Central memory CD4-positive, alpha-beta T cell (primary cell): ENCODE results near the gene PTK6.

Experiments used
- DNase-seq: peaks from one replicate; pipeline ENCODE4 v3.0.0; 2022

The PTK6 gene

DNA sequence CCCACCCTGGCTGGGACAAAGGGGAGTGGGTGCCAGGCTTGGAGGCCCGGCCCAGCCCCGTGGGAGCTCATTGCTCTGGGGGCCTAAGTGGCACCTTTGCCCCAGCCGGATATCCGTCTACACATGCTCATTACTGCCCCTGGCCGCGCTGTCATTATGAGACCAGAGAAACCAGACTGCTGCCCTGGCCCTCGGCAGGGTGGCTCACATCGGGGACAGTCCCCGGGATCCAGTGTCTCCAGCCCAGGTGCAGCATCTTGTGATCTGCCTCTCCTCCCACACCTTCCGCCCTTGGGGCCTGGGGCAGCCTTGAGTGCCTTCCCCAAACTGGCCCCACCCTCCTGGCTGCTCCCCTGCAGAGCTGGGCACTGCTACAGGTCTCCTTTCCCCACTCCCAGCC is 5.5 kb upstream of the PTK6 start:
- no peak for DNase-seq

- no peak for DNase-seq
Observed at GRCh38 chr20:63542031-63542559, 4.9 kb upstream of the PTK6 start.

DNA sequence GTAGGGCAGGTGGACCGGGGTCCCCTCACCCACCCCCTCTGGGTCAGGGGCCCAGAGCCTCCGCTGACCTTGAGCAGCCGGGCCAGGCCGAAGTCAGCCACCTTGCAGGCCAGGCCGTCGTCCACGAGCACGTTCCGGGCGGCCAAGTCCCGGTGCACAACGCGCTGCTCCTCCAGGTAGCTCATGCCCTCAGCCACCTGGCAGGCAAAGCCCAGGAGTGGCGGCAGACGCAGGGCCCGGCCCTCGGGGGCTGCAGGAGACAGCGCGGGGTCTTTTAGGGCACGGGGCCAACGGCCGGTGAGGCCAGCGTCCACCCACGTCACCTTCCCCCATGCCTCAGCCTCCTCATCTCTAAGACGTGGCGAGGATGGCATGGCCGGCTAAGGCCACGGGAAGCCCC is 4.2 kb upstream of the PTK6 start:
- DNase-seq, result no peak

- no peak for DNase-seq
Observed at GRCh38 chr20:63540417-63541186, 3.4 kb upstream of the PTK6 start.

DNA sequence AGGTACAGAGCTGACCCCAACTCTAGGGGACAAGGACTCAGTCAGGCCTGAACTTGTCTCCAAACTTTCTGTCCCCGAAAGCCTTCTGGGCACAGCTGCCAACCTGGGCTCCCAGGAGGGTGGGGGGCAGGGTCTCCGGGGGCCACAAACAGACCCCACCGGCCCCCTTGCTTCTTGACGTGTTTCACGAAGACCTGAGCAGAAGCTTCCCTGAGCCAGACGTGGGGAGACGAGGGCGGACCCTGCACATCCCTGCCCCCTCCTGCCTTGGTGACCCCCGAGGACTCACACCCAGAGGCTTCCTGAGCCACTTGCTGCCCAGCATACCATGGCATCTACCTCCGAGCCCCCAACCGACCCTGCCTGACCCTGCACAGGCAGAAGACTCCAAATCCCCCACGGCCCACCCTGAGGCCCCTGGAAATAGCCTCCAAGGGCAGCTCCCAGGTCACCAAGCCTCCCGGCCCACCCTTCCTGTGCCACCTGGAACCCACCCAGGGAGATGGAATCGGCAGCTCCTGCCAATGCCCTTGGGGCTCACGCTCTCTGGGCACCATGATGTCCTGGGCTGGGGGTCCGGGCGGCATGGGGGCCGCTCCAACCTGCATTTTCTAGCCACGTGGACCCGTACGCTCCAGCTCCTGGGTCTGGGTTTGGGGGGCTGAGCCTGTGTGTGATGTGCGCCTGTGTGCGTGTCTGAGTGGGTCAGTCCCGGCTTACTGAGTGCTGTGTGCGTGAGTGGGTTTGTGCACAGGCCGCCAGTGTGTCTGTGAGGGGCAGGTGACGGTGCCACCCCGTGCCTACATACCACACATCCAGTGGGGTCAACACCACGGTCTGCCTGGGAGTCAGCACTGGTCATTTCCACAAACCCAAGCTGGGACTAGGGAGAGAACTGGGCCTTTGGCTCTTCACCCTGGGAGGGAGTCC is 2.5 kb upstream of the PTK6 start:
- no peak for DNase-seq

DNA sequence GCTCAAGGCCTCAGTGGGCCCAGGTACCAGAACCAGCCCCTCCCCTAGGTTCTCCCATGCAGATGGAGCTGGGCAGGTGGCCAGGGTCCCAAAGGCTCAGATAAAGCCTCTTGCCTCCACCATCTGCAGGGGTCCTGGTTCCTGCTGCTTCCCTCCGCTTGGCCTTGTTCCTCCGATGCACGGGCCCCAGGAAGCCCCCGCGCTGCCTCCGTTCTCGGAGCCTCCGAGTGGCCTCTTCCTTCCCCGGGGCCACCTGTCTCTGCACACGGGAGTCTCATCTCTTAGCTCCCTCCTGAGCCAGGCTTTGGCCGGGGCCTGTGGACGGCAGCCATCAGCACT is 1.9 kb upstream of the PTK6 start:
- DNase-seq, result no peak

- DNase-seq, result peak; percentile 39
Observed at GRCh38 chr20:63538204-63539091, 1.3 kb upstream of the PTK6 start.

GRCh38 chr20:63537525-63538203 is 488 bp upstream of the PTK6 start:
- peak; percentile 92 for DNase-seq

GRCh38 chr20:63536241-63536977 is 767 bp downstream of the PTK6 start:
- no peak for DNase-seq

DNA sequence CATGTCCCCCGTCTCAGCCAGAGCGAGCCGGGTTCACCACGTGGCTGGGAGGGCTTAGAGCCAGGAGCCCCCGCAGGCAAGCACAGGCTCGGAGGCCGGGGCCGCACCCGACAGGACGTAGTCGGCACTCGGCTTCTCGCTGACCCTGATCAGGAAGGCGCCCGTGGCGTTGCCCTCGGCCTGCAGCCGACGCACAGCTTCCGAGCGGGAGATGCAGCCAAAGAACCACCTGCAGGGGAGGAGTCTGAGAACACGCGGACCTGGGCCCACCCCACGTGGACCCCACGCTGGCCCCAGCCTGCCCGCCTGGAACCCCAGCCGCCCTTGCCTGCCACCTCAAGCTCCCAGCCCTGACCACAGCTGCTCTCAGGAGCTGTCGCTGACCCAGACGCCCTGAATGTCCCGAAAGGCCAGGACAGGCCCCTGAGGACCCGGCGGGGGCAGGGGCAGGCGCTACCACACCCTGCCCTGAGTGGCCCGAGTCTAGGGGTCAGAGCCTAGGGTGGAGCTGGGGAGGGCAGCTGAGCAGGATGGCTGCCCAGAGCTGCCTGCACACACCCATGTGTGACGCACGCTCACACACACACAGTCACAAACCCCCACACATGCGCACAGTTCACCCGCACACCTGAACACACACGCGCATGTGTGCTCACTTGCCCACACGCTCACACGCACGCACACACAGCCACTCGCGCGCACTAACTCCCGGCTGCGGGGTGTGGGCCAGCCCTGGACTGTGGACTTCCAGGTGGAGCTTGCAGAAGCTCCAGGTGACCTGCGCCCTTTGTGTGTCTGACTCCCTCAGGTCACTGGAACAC is 2.1 kb downstream of the PTK6 start:
- DNase-seq, result no peak

GRCh38 chr20:63534427-63534830 is 2.7 kb downstream of the PTK6 start:
- DNase-seq, result no peak

- DNase-seq, result no peak
Observed at GRCh38 chr20:63533871-63534393, 3.2 kb downstream of the PTK6 start.

DNA sequence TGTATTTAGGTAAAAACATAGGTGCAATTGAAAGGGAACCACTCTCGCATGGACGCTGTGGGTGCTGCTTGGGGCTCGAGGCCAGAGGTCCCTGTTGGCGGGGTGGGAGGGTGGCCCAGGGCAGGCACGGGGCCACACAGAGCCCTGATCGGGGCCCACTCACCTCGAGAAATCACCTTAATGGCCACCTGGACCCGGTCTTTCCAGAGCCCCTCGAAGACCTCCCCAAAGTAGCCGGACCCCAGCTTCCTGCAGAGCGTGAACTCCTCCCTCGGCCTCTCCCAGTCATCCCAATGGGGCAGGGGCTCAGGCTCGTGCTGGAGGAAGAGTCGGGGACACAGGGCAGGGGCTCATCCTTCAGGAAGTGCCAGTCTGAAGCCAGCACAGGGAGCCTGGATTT is 3.8 kb downstream of the PTK6 start:
- no peak for DNase-seq

GRCh38 chr20:63532449-63532971 is 4.7 kb downstream of the PTK6 start:
- DNase-seq, result no peak

GRCh38 chr20:63531686-63532448 is 5.3 kb downstream of the PTK6 start:
- DNase-seq, result no peak

GRCh38 chr20:63530788-63531160 is 6.4 kb downstream of the PTK6 start:
- DNase-seq, result no peak

- DNase-seq, result no peak
Observed at GRCh38 chr20:63529861-63530787, 7.1 kb downstream of the PTK6 start.
